Kidney epithelial cell (primary cell): ENCODE results near the gene FGGY. TPM values are rescaled to one million over a fixed set of nuclear protein-coding genes. Genes with fewer than 3 reads are reported as not detected.

Source experiments
- DNase-seq: peaks from one replicate; pipeline ENCODE4 v3.0.0-alpha.2; 2010; ENCODE audit warnings: low read depth
- H3K27me3 ChIP-seq: 2 replicates; pipeline ENCODE4 v1.6.0; 2011; ENCODE audit warnings: low read length; ENCODE audit not compliant: control insufficient read depth, insufficient read depth
- H3K36me3 ChIP-seq: 2 replicates; pipeline ENCODE4 v1.5.1; 2011; ENCODE audit warnings: low read length; ENCODE audit not compliant: control insufficient read depth, insufficient read depth
- H3K4me3 ChIP-seq: 2 replicates; pipeline ENCODE4 v1.5.1; 2011; ENCODE audit warnings: low read depth, mild to moderate bottlenecking, control low read depth, low read length
- total RNA-seq: library from RNA; depleted of rRNA; stranded (reverse); fragments of >200 nt; gene quantifications from 2 replicates; pipeline ENCODE4 v1.2.3, GENCODE V29; 2015
- TF ChIP-seq, protein P1 (sequence below): IDR thresholded peaks from 2 replicates; pipeline ENCODE4 v1.5.1; 2011; ENCODE audit warnings: mild to moderate bottlenecking, moderate library complexity, low read length, control low read depth, inconsistent platforms; ENCODE audit not compliant: insufficient read depth, poor library complexity, severe bottlenecking

The FGGY gene
- total RNA-seq, 1 donor from 2014 or later = 8.6 TPM

GRCh38 chr1:59565611-59566410 is 268.9 kb downstream of the FGGY start:
- no peaks in the 10 kb centered on the region for H3K27me3 ChIP-seq
- H3K4me3 ChIP-seq = no peak overlapping the region
- TF ChIP-seq, protein P1, sequence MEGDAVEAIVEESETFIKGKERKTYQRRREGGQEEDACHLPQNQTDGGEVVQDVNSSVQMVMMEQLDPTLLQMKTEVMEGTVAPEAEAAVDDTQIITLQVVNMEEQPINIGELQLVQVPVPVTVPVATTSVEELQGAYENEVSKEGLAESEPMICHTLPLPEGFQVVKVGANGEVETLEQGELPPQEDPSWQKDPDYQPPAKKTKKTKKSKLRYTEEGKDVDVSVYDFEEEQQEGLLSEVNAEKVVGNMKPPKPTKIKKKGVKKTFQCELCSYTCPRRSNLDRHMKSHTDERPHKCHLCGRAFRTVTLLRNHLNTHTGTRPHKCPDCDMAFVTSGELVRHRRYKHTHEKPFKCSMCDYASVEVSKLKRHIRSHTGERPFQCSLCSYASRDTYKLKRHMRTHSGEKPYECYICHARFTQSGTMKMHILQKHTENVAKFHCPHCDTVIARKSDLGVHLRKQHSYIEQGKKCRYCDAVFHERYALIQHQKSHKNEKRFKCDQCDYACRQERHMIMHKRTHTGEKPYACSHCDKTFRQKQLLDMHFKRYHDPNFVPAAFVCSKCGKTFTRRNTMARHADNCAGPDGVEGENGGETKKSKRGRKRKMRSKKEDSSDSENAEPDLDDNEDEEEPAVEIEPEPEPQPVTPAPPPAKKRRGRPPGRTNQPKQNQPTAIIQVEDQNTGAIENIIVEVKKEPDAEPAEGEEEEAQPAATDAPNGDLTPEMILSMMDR = no peak
- no peaks in the 10 kb centered on the region for H3K36me3 ChIP-seq
- DNase-seq = no peak

DNA sequence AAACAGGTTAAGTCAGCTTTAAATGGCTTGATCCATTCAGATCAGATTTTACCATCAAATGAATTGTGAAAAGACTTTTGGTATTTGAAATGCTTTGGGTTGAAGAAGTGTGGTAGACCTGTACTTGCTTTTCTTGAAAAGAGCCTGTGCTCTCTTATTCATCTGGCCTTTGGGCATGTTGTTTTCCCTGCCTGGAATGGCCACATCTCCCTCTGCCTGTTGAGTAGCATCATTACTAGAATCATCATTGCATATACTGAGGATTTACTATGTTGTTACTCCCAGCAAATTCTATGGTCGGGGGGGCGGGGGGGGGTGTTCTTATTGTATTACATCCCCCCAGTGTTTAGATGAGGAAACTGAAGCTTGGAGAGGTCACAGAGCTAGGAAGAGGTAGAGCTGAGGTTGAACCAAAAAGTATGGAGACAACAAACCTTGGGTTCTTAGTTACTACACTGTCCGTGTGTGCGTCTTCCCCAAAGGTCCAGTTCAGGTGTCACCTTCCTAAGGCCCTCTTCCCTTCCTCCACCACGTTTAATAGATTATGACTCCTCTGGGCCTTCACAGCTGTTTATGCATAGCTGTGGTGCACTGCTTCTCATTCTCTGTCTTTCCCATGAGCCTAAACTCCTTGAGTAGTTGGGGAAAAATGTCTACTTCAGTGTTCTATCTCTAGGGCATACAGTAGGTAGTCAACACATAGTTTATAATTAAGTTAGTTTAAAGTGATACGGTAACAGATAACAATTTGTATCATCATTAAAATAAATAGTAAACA is 271.5 kb downstream of the FGGY start:
- TF ChIP-seq, protein P1 = no peak
- DNase-seq = no peak
- Histone ChIP-seq H3K4me3 (no peak overlapping the region), H3K36me3 (no peaks in the 10 kb centered on the region), H3K27me3 (no peaks in the 10 kb centered on the region)

GRCh38 chr1:59569198-59569597 is 272.3 kb downstream of the FGGY start:
- Histone ChIP-seq H3K27me3 (no peaks in the 10 kb centered on the region), H3K36me3 (no peaks in the 10 kb centered on the region), H3K4me3 (no peak overlapping the region)
- TF ChIP-seq, protein P1 = no peak
- no peak for DNase-seq

DNA sequence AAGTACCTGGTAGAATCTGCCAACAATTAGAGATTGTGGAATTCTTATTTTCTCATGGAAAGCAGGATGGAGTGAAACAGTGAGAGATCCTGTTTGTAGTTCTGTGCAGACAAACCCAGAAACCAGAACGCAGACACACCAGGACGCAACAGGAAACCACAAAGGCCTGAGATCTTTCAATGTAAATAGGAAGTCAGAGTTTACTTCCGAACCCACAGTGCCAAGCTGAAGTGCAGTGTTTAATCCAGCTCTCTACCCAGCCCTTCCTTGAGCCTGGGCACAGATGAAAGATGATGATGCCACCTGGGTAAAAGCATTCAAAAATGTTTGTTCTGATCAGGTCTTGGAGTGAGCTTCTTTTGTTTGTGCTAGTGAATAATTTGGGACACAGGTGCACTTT is 273.6 kb downstream of the FGGY start:
- no peak overlapping the region for H3K4me3 ChIP-seq

DNA sequence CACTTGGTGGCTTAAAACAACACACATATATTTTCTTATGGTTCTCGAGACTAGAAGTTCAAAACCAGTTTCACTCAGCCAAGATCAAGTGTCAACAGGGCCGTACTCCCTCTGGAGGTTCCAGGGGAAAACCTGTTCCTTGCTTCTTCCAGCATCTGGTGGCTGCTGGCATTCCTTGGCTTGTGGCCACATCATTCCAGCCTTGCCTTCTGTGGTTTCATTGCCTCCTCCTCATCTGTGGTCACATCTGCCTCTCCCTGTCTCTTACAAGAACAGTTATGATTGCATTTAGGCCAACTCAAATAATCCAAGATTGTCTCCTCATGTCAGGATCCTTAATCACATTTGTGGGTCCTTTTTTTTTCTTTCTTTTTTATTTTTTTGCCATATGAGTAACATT is 277.2 kb downstream of the FGGY start:
- TF ChIP-seq, protein P1 = no peak
- no peak for DNase-seq

More for the DNA sequence above, 273.6 kb downstream of the FGGY start:
- Histone ChIP-seq H3K27me3 (no peaks in the 10 kb centered on the region), H3K36me3 (no peaks in the 10 kb centered on the region)
- DNase-seq = no peak
- TF ChIP-seq, protein P1 = no peak

More for the DNA sequence above, 277.2 kb downstream of the FGGY start:
- H3K4me3 ChIP-seq = no peak overlapping the region
- H3K36me3 ChIP-seq = no peaks in the 10 kb centered on the region
- H3K27me3 ChIP-seq = no peaks in the 10 kb centered on the region
